GM19238 (cell line): ENCODE measurements around the gene ST14.
A peak's percentile ranks its signal among the peaks of the same experiment; 100 is the strongest.
"Not testable (repeated sequence)": the region's sequence is repeated elsewhere in the genome, so short reads cannot be mapped to it uniquely, and the experiment has no call there.

Source experiments
- DNase-seq: peaks from one replicate; pipeline ENCODE4 v3.0.0; 2011; ENCODE audit warnings: low spot score; ENCODE audit not compliant: insufficient read length

ST14 gene

GRCh38 chr11:130223291-130223971, 63.8 kb downstream of the ST14 start:
- DNase-seq: no peak

GRCh38 chr11:130227373-130227772, 67.8 kb downstream of the ST14 start:
- DNase-seq: no peak

- DNase-seq: not testable (repeated sequence)
Measured at GRCh38 chr11:130233486-130233885, 73.9 kb downstream of the ST14 start.

- not testable (repeated sequence) for DNase-seq
Measured at GRCh38 chr11:130233888-130234287, 74.3 kb downstream of the ST14 start.

- no peak for DNase-seq
Measured at GRCh38 chr11:130234315-130234714, 74.7 kb downstream of the ST14 start.

- DNase-seq: no peak
Measured at GRCh38 chr11:130237282-130238006, 77.9 kb downstream of the ST14 start.

- no peak for DNase-seq
Measured at GRCh38 chr11:130241713-130242112, 82.1 kb downstream of the ST14 start.

- peak; percentile 19 for DNase-seq
Measured at GRCh38 chr11:130243816-130244215, 84.2 kb downstream of the ST14 start.

- DNase-seq: no peak
Measured at GRCh38 chr11:130244848-130245247, 85.3 kb downstream of the ST14 start.

- not testable (repeated sequence) for DNase-seq
Measured at GRCh38 chr11:130245375-130245774, 85.8 kb downstream of the ST14 start.

GRCh38 chr11:130246270-130246669, 86.7 kb downstream of the ST14 start:
- no peak for DNase-seq

- no peak for DNase-seq
Measured at GRCh38 chr11:130246738-130247137, 87.2 kb downstream of the ST14 start.

- no peak for DNase-seq
Measured at GRCh38 chr11:130247319-130247718, 87.7 kb downstream of the ST14 start.

- DNase-seq: no peak
Measured at GRCh38 chr11:130249371-130249770, 89.8 kb downstream of the ST14 start.

GRCh38 chr11:130249929-130250328, 90.3 kb downstream of the ST14 start:
- not testable (repeated sequence) for DNase-seq

GRCh38 chr11:130251763-130252162, 92.2 kb downstream of the ST14 start:
- not testable (repeated sequence) for DNase-seq
